Gastroesophageal sphincter (tissue), 3 donors: ENCODE data around the gene C5AR2.

Experiments
- EP300 ChIP-seq: sonication (generic); formaldehyde crosslinking; IDR thresholded peaks from one replicate; pipeline ENCODE4 v1.6.1; 2017; ENCODE audit warnings: antibody characterized with exemption, mild to moderate bottlenecking
- POLR2A ChIP-seq, 2 donors: fragments of 450-650 bp; IDR thresholded peaks; one replicate each; pipeline ENCODE4 v1.6.1; 2017; ENCODE audit warnings: antibody characterized with exemption in 2 of 2, mild to moderate bottlenecking in 2 of 2, moderate library complexity in 1 of 2
- POLR2AphosphoS5 ChIP-seq: sonication (generic); formaldehyde crosslinking; IDR thresholded peaks from one replicate; pipeline ENCODE4 v1.6.1; 2017; ENCODE audit warnings: antibody characterized with exemption
- TF ChIP-seq, protein P1 (sequence below), 4 experiments: fragments of 200-600 bp in 2 of 4; fragments of 450-650 bp in 2 of 4; sonication (generic) in 1 of 4; IDR thresholded peaks; one replicate each; pipeline ENCODE4 v1.5.1; 2017 to 2019; ENCODE audit warnings: antibody characterized with exemption in 4 of 4, mild to moderate bottlenecking in 2 of 4, moderate library complexity in 2 of 4

DNA sequence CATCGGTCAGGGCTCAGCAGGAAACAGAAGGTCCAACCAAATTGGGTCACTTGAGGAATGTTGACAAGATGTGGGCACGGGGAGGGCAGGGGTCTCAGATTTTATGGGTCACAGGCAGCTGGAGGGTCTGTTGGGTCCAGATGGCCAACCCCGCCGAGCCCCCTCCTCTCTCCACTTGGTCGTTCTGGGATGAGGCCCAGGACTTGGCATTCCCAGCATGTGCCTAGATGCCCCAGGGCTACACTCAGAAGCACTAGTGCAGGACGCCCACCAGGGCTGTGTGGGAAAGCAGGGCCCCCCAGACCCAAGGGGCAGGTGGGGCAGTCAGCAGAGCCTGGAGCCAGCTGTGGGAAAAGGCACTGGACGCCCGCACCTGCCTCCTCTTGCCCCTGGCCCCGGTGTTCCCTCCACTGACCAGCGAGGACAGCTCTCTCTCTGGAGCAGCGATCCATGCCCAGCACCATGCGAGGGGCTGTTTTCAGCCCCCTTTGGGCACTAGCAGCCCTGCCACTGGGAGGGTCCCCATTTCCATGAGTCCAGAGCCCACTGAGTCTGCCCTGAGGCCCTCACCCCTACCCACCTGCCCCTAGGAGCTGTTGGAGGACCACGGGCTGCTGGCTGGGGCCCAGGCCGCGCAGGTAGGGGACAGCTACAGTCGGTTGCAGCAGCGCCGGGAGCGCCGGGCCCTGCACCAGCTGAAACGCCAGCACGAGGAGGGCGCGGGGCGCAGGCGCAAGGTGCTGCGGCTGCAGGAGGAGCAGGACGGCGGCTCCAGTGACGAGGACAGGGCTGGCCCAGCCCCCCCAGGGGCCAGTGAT, 43.1 kb downstream of the C5AR2 start:
- TF ChIP-seq, protein P1, sequence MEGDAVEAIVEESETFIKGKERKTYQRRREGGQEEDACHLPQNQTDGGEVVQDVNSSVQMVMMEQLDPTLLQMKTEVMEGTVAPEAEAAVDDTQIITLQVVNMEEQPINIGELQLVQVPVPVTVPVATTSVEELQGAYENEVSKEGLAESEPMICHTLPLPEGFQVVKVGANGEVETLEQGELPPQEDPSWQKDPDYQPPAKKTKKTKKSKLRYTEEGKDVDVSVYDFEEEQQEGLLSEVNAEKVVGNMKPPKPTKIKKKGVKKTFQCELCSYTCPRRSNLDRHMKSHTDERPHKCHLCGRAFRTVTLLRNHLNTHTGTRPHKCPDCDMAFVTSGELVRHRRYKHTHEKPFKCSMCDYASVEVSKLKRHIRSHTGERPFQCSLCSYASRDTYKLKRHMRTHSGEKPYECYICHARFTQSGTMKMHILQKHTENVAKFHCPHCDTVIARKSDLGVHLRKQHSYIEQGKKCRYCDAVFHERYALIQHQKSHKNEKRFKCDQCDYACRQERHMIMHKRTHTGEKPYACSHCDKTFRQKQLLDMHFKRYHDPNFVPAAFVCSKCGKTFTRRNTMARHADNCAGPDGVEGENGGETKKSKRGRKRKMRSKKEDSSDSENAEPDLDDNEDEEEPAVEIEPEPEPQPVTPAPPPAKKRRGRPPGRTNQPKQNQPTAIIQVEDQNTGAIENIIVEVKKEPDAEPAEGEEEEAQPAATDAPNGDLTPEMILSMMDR (IDR thresholded peaks at IDR 0.05) = no peak
- no peak for TF ChIP-seq POLR2AphosphoS5
- no peak for TF ChIP-seq EP300
- no peak for TF ChIP-seq POLR2A (IDR thresholded peaks at IDR 0.05)
